OCI-LY7 (cell line): Measurements from ENCODE around the gene APOB. TPM values are rescaled to one million over a fixed set of nuclear protein-coding genes. Genes with fewer than 3 reads are reported as not detected.

Experiments used
- BruUV-seq: library from RNA; stranded (reverse); fragments of 400-500 nt; replicated peaks from 2 replicates; lab custom pipeline; 2021; lab: Mats Ljungman, UMichigan
- CTCF ChIA-PET: fragments of 300-600 bp; sonication (Branson Sonifier 250); formaldehyde crosslinking; loops from one replicate; lab custom pipeline; 2022; ENCODE audit warnings: antibody characterized with exemption; ENCODE audit not compliant: unreplicated experiment; lab: Charles Lee
- POLR2A ChIA-PET: fragments of 300-600 bp; sonication (Branson Sonifier 250); formaldehyde crosslinking; loops from one replicate; lab custom pipeline; 2022; ENCODE audit warnings: antibody characterized with exemption; lab: Charles Lee
- DNase-seq: peaks from one replicate; pipeline ENCODE4 v3.0.0-alpha.2; 2015; ENCODE audit warnings: low spot score
- H2AFZ ChIP-seq: fragments of 200-600 bp; sonication (generic), shearing (Covaris generic); 2 replicates; pipeline ENCODE4 v1.6.1; 2014; ENCODE audit warnings: mild to moderate bottlenecking, antibody characterized with exemption, low read length, moderate library complexity
- H3K27ac ChIP-seq: fragments of 200-600 bp; sonication (generic); 2 replicates; pipeline ENCODE4 v1.5.1; 2014; ENCODE audit warnings: mixed run types, low read depth, mild to moderate bottlenecking, moderate library complexity, low read length, inconsistent platforms; ENCODE audit not compliant: poor library complexity, severe bottlenecking
- H3K36me3 ChIP-seq: fragments of 200-600 bp; sonication (generic); 2 replicates; pipeline ENCODE4 v1.6.1; 2014; ENCODE audit warnings: mild to moderate bottlenecking, antibody characterized with exemption, low read length, moderate library complexity, mixed read lengths; ENCODE audit not compliant: insufficient read depth
- H3K4me1 ChIP-seq: fragments of 200-600 bp; sonication (generic); 2 replicates; pipeline ENCODE4 v1.5.1; 2014; ENCODE audit warnings: mild to moderate bottlenecking, low read length; ENCODE audit not compliant: insufficient read depth, poor library complexity, severe bottlenecking
- H3K4me2 ChIP-seq: fragments of 200-600 bp; sonication (generic); 2 replicates; pipeline ENCODE4 v1.6.1; 2014; ENCODE audit warnings: mild to moderate bottlenecking, low read length
- H3K4me3 ChIP-seq: fragments of 200-600 bp; sonication (generic); 2 replicates; pipeline ENCODE4 v1.5.1; 2014; ENCODE audit warnings: mild to moderate bottlenecking, low read depth, low read length; ENCODE audit not compliant: poor library complexity, severe bottlenecking
- H3K79me2 ChIP-seq: fragments of 200-600 bp; sonication (generic); 2 replicates; pipeline ENCODE4 v1.6.1; 2016; ENCODE audit warnings: low read depth, mild to moderate bottlenecking, low read length, moderate library complexity, mixed read lengths; ENCODE audit not compliant: insufficient read depth
- H3K9me2 ChIP-seq: fragments of 200-600 bp; sonication (generic); 2 replicates; pipeline ENCODE4 v1.6.1; 2016; ENCODE audit warnings: mild to moderate bottlenecking, low read length, mixed read lengths; ENCODE audit not compliant: insufficient read depth
- H3K9me3 ChIP-seq: fragments of 200-600 bp; sonication (generic); 2 replicates; pipeline ENCODE4 v1.6.1; 2014; ENCODE audit warnings: mild to moderate bottlenecking, mixed run types, low read length, mixed read lengths
- H4K20me1 ChIP-seq: fragments of 200-600 bp; sonication (generic); 2 replicates; pipeline ENCODE4 v1.6.1; 2014; ENCODE audit warnings: mild to moderate bottlenecking, antibody characterized with exemption, low read length, moderate library complexity, mixed read lengths; ENCODE audit not compliant: insufficient read depth
- CTCF ChIP-seq: fragments of 200-600 bp; sonication (generic); conservative IDR thresholded peaks from 2 replicates; pipeline ENCODE4 v1.5.1; 2014; ENCODE audit warnings: mild to moderate bottlenecking, antibody characterized with exemption, low read length, moderate library complexity, mixed read lengths
- EZH2phosphoT487 ChIP-seq: fragments of 200-600 bp; sonication (generic); IDR thresholded peaks from 2 replicates; pipeline ENCODE4 v1.6.1; 2018; ENCODE audit warnings: low read depth, borderline replicate concordance, mild to moderate bottlenecking, mixed run types, antibody characterized with exemption, low read length, moderate library complexity, mixed read lengths
- intact Hi-C: fragments of 100-400 bp; cut with micrococcal nuclease; formaldehyde crosslinking; loops from one replicate; pipeline ENCODE4 v1.10.0; 2022; ENCODE audit not compliant: unreplicated experiment
- total RNA-seq, 2 experiments: library from RNA; depleted of rRNA in 1 of 2; stranded (reverse); fragments of >200 nt in 1 of 2; shearing (Covaris generic) in 1 of 2; gene quantifications; 2 replicates each; pipeline ENCODE4 v1.2.3, GENCODE V29; 2014 to 2022

The APOB gene
- total RNA-seq, 2 experiments from 2014 or later, result 0.03 TPM; not detected in 1

GRCh38 chr2:20977520-20978180 lies 66.2 kb downstream of the APOB start:
- no TSS peak for BruUV-seq

GRCh38 chr2:20976527-20976926 lies 67.3 kb downstream of the APOB start:
- intact Hi-C loops, result no loop called here
- TF ChIP-seq CTCF, result no peak
- TF ChIP-seq EZH2phosphoT487, result no peak
- CTCF ChIA-PET, result no interaction called here
- Histone ChIP-seq H3K4me1 (no peaks in the 10 kb centered on the region), H3K9me2 (no peaks in the 10 kb centered on the region), H3K9me3 (no peaks in the 10 kb centered on the region), H3K4me3 (no peak overlapping the region), H3K27ac (no peak overlapping the region), H3K79me2 (no peaks in the 10 kb centered on the region), H3K4me2 (no peak overlapping the region), H4K20me1 (no peaks in the 10 kb centered on the region), H3K36me3 (no peaks in the 10 kb centered on the region), H2AFZ (no peak overlapping the region)
- no peak for DNase-seq
- POLR2A ChIA-PET, result interaction anchor here (1.0 kb wide), 1 partner anchor 56 kb away, joined by 3 read pairs; no protein-coding TSS in a partner anchor
- BruUV-seq, result no TSS peak

More at GRCh38 chr2:20977520-20978180, 66.2 kb downstream of the APOB start:
- Histone ChIP-seq H4K20me1 (no peaks in the 10 kb centered on the region), H3K4me2 (no peak overlapping the region), H3K79me2 (no peaks in the 10 kb centered on the region), H3K9me2 (no peaks in the 10 kb centered on the region), H3K4me3 (no peak overlapping the region), H3K9me3 (no peaks in the 10 kb centered on the region), H3K27ac (no peak overlapping the region), H2AFZ (no peak overlapping the region), H3K36me3 (no peaks in the 10 kb centered on the region), H3K4me1 (no peaks in the 10 kb centered on the region)
- ChIA-PET POLR2A (interaction anchor here (1.0 kb wide), 1 partner anchor 55 kb away, joined by 3 read pairs; no protein-coding TSS in a partner anchor), CTCF (no interaction called here)
- intact Hi-C loops, result no loop called here
- no peak for DNase-seq
- no peak for TF ChIP-seq CTCF
- TF ChIP-seq EZH2phosphoT487, result no peak

GRCh38 chr2:20972792-20973565 lies 70.9 kb downstream of the APOB start:
- POLR2A ChIA-PET, result no interaction called here
- DNase-seq, result no peak
- no TSS peak for BruUV-seq
- Histone ChIP-seq H3K4me1 (no peaks in the 10 kb centered on the region), H3K27ac (no peak overlapping the region), H3K36me3 (no peaks in the 10 kb centered on the region), H3K79me2 (no peaks in the 10 kb centered on the region), H3K4me3 (no peak overlapping the region), H3K9me2 (no peaks in the 10 kb centered on the region), H4K20me1 (no peaks in the 10 kb centered on the region), H3K9me3 (no peaks in the 10 kb centered on the region), H2AFZ (no peak overlapping the region), H3K4me2 (no peak overlapping the region)
- intact Hi-C loops, result no loop called here
- CTCF ChIA-PET, result no interaction called here
- no peak for TF ChIP-seq CTCF
- no peak for TF ChIP-seq EZH2phosphoT487
